GM12872 (cell line): ENCODE measurements around the gene CCDC92B.

ENCODE experiments used
- CTCF ChIP-seq: IDR thresholded peaks from 3 replicates; pipeline ENCODE4 v1.5.1; 2011; ENCODE audit warnings: low read depth, mild to moderate bottlenecking, low read length, moderate library complexity; ENCODE audit not compliant: insufficient read depth

Gene CCDC92B

GRCh38 chr17:2692781-2693135, 56.7 kb downstream of the CCDC92B start:
- no peak for TF ChIP-seq CTCF

GRCh38 chr17:2691965-2692780, 57.3 kb downstream of the CCDC92B start:
- no peak for TF ChIP-seq CTCF

GRCh38 chr17:2691069-2691871, 58.2 kb downstream of the CCDC92B start:
- no peak for TF ChIP-seq CTCF

- no peak for TF ChIP-seq CTCF
These were observed 59.0 kb downstream of the CCDC92B start for GRCh38 chr17:2690165-2691068.

GRCh38 chr17:2689411-2690164, 59.9 kb downstream of the CCDC92B start:
- TF ChIP-seq CTCF, result no peak

- TF ChIP-seq CTCF, result no peak
These were observed 60.8 kb downstream of the CCDC92B start for GRCh38 chr17:2688351-2689342.
